ENCODE results near the gene RPL10. TPM values are rescaled to one million over a fixed set of nuclear protein-coding genes. Genes with fewer than 3 reads are reported as not detected.
A peak's percentile ranks its signal among the peaks of the same experiment; 100 is the strongest.

Gene RPL10
- total and polyA plus RNA-seq, 2 donors = 3,691 to 5,631 TPM

DNA sequence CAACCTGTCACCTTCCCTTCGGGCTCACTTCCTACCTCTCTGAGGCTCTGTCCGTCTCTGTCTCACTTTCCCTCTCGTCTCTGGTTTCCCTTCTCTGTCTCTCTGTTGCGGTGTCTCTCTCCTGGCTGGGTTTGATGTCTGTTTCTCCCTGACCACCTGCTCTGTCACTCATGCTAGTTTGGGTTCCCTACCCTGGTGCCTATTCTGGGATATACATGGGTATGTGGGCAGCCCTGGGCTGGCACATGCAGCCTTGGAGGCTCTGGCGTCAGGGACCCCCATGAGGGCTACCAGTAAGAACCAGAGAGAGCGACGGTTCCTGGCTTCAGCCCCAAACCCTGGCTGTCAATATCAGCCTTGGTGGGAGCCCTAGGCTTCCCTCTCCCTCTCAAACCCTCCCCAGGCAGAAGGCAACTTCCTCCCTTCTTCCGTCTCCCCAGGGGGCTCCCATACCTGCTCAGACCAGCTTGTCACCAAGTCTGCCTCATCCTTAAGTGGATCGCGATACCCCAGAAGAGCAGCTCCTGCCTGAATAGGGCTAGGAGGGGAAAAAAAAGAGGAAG lies 10.6 kb downstream of the RPL10 start:
- WGBS = 39% methylated on average over 10 of the region's 10 CpGs
- DNase-seq (ENCODE audit: extremely low spot score) = no peak
- H3K4me1 ChIP-seq (ENCODE audit: insufficient read depth) = no peaks in the 10 kb centered on the region
- H3K4me3 ChIP-seq (ENCODE audit: low read depth, low read length) = peak overlapping the region; percentile 24
- no peaks in the 10 kb centered on the region for H3K36me3 ChIP-seq (ENCODE audit: insufficient read depth)
- H3K27ac ChIP-seq (ENCODE audit: low read depth) = peak overlapping the region; percentile 45

DNA sequence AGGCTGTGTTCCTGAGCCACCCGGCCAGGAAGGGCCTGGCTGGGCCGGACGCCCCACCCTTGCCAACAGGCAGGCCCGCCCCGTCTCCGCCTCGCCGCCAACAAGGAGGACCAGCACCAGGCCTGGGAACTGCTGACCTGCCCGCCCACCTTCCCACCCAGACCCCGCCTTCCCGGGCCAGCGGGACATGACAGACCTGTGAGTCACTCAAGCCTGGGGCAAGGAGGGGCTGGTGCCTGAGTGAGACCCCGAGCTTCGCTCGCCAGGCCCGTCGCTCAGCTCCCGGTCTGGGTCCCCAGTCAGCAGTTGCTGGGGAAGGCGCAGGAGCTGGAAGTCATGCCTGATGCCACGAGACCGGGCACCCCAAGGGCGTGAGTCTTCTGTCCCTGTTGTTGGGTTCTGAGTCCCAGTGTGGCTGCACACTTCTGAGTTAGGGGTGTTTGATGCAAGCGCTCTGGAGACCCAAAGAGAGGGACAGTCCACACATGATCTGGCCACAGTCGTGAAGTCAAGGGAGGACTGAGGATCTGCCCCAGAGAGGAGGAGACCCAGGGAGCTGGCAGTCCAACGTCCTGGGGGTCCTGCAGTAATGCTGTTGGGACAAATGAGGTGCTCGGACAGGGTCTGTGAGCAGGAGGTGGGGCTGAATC lies 11.2 kb downstream of the RPL10 start, which contains the start of gene DNASE1L1:
Gene DNASE1L1 (minus strand): TSS at position 33 of the 650 bp plus-strand sequence. CDS start 3,686 bp downstream, outside the sequence.
- DNase-seq (ENCODE audit: extremely low spot score) = no peak
- Histone ChIP-seq H3K27ac (ENCODE audit: low read depth) (peak within 1 kb of the TSS; percentile 66), H3K4me3 (ENCODE audit: low read depth, low read length) (peak within 1 kb of the TSS; percentile 24), H3K4me1 (ENCODE audit: insufficient read depth) (no peaks in the 10 kb centered on the region), H3K36me3 (ENCODE audit: insufficient read depth) (no peaks in the 10 kb centered on the region)
- 40% methylated on average over 26 of the region's 26 CpGs for WGBS

DNA sequence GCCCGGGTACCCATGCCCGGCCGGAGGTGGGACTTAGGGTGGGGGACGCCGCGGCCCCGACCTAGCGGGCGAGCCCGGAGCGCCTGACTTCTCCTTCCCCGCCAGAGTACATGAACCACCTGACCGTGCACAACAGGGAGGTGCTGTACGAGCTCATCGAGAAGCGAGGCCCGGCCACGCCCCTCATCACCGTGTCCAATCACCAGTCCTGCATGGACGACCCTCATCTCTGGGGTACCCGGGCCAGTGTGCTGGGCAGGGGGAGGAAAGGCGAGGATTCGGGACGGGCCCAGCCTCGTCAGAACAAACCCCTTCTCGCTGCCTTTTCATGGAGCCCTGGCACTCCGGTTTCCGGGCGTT lies 13.8 kb downstream of the RPL10 start:
- WGBS = 2% methylated on average over 29 of the region's 29 CpGs
- Histone ChIP-seq H3K4me1 (ENCODE audit: insufficient read depth) (no peaks in the 10 kb centered on the region), H3K27ac (ENCODE audit: low read depth) (peak overlapping the region; percentile 99), H3K36me3 (ENCODE audit: insufficient read depth) (no peaks in the 10 kb centered on the region), H3K4me3 (ENCODE audit: low read depth, low read length) (peak overlapping the region; percentile 80)
- DNase-seq (ENCODE audit: extremely low spot score) = no peak

DNA sequence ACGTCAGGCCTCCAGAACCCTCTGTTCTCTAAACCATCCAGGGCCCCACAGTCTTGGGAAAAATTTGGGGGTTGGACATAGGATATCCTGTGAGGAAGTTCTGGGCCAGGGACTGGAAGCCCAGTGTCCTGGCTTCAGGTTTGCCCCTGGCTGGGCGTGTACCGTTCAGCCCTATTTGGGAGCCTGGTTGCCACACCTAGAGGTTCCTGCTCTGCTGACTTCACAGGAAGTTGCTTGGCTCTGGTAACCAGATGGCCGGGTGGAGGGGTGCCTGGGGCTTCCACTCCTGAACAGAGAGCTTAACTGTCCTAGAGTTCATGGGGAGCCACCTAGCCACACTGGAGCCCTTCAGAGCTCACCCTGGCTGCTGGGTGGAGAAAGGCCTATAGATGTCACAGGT lies 14.3 kb downstream of the RPL10 start:
- DNase-seq (ENCODE audit: extremely low spot score) = no peak
- H3K4me1 ChIP-seq (ENCODE audit: insufficient read depth) = no peaks in the 10 kb centered on the region
- H3K36me3 ChIP-seq (ENCODE audit: insufficient read depth) = no peaks in the 10 kb centered on the region
- peak overlapping the region; percentile 80 for H3K4me3 ChIP-seq (ENCODE audit: low read depth, low read length)
- no peak overlapping the region for H3K27ac ChIP-seq (ENCODE audit: low read depth)
- 31% methylated on average over 4 of the region's 4 CpGs for WGBS

DNA sequence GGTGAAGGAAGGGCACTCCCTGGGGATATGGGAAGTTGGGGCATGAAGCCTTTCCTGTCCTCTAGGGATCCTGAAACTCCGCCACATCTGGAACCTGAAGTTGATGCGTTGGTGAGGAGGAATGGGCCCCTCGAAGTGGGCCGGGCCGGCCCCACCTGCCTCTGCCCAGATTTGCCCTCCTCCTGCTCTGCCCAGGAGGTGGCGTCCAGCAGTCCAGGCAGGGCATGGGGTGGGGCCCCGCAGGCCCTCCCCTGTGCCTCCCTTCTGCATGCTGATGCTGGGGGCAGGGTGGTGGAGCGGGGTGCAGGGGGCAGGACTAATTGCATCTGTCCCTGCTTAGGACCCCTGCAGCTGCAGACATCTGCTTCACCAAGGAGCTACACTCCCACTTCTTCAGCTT lies 15.0 kb downstream of the RPL10 start:
- Histone ChIP-seq H3K27ac (ENCODE audit: low read depth) (no peak overlapping the region), H3K36me3 (ENCODE audit: insufficient read depth) (no peaks in the 10 kb centered on the region), H3K4me3 (ENCODE audit: low read depth, low read length) (no peak overlapping the region), H3K4me1 (ENCODE audit: insufficient read depth) (no peaks in the 10 kb centered on the region)
- no peak for DNase-seq (ENCODE audit: extremely low spot score)
- WGBS = 78% methylated on average over 8 of the region's 8 CpGs

DNA sequence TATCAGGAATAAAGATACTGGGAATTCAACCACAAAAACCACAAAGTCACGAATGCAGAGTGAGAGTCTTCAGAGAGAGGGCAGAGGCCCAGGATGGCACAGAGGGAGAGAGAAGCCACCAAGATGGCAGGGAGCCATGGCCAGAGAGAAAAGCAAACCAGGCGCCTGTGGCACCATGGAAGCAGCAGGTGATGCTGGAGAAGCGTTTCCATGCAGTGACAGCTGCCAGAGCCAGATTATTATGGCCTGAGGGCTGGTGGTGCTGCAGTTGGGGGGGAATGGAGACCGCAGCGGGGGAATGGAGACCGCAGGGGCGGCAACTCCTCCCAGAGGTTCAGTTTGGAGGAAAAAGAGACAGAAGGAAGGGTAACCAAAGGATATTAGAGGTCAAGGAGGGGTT lies 19.0 kb downstream of the RPL10 start:
- WGBS = 74% methylated on average over 7 of the region's 7 CpGs
- no peak for DNase-seq (ENCODE audit: extremely low spot score)
- Histone ChIP-seq H3K4me3 (ENCODE audit: low read depth, low read length) (no peak overlapping the region), H3K27ac (ENCODE audit: low read depth) (no peak overlapping the region), H3K36me3 (ENCODE audit: insufficient read depth) (no peaks in the 10 kb centered on the region), H3K4me1 (ENCODE audit: insufficient read depth) (no peaks in the 10 kb centered on the region)

DNA sequence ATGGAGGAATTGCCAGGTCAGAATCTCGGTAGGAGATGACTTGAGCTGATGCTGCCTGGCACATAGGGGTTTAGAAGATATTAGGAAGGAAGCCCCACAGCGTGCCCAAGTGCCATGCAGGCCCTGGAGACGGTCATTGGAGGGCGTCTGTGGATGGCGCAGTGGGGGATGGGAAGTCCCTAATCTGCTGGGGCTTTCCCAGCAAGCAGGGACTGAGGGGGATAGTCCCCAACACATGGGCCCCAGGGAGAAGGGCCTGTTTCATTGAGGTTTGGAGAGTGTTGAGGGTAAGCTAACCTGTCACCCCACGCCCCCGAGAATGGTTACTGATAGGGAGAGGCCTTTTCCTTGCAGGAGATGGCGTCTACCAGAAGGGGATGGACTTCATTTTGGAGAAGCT lies 21.0 kb downstream of the RPL10 start:
- Histone ChIP-seq H3K4me1 (ENCODE audit: insufficient read depth) (no peaks in the 10 kb centered on the region), H3K27ac (ENCODE audit: low read depth) (no peak overlapping the region), H3K4me3 (ENCODE audit: low read depth, low read length) (no peak overlapping the region), H3K36me3 (ENCODE audit: insufficient read depth) (no peaks in the 10 kb centered on the region)
- no peak for DNase-seq (ENCODE audit: extremely low spot score)
- 90% methylated on average over 8 of the region's 8 CpGs for WGBS

DNA sequence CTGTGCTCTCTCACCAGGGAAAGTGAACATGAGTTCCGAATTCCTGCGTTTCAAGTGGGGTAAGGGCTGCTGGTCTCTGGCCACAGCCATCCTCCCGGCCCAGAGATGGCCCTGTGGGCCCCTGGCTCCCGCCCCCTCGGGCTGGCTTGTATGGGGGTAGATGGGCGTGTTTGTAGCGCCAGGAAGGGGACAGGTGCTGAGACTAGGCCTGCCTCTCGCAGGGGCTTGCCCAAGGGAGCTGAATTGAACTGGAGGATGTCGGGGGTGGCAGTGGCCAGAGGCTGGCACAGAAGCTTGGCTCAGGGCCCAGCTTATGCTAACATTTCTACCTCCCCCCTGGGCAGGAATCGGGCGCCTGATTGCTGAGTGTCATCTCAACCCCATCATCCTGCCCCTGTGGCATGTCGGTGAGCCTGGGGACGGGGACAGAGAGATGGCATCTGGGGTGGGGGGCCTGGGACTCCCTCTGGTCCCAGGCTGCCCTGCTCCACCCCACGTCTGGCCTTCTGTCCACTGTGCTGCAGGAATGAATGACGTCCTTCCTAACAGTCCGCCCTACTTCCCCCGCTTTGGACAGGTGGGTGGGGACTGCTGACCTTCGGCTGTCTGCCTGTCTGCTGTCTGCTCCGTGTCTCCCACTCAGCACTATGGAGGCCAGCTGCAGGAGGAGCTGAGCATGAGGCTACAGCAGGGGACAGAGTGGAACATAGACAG lies 21.7 kb downstream of the RPL10 start:
- Histone ChIP-seq H3K4me1 (ENCODE audit: insufficient read depth) (no peaks in the 10 kb centered on the region), H3K27ac (ENCODE audit: low read depth) (no peak overlapping the region), H3K4me3 (ENCODE audit: low read depth, low read length) (no peak overlapping the region), H3K36me3 (ENCODE audit: insufficient read depth) (no peaks in the 10 kb centered on the region)
- no peak for DNase-seq (ENCODE audit: extremely low spot score)
- WGBS = 77% methylated on average over 19 of the region's 19 CpGs

DNA sequence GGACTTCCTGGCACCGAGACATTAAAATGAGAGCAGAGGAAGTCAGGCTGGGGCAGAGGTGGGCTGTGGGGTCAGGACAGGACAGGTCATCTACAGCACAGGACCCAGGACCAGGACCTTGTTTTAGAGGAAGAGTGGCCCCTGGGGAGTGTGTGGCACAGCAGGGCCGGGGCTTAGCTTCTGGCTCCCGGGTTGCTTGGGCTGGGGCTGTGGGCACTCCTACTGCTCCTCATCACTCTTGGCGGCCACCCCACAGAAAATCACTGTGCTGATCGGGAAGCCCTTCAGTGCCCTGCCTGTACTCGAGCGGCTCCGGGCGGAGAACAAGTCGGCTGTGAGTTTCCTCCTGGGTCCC lies 22.2 kb downstream of the RPL10 start:
- WGBS = 83% methylated on average over 10 of the region's 10 CpGs
- H3K36me3 ChIP-seq (ENCODE audit: insufficient read depth) = no peaks in the 10 kb centered on the region
- no peak for DNase-seq (ENCODE audit: extremely low spot score)
- H3K27ac ChIP-seq (ENCODE audit: low read depth) = no peak overlapping the region
- H3K4me3 ChIP-seq (ENCODE audit: low read depth, low read length) = no peak overlapping the region
- no peaks in the 10 kb centered on the region for H3K4me1 ChIP-seq (ENCODE audit: insufficient read depth)

DNA sequence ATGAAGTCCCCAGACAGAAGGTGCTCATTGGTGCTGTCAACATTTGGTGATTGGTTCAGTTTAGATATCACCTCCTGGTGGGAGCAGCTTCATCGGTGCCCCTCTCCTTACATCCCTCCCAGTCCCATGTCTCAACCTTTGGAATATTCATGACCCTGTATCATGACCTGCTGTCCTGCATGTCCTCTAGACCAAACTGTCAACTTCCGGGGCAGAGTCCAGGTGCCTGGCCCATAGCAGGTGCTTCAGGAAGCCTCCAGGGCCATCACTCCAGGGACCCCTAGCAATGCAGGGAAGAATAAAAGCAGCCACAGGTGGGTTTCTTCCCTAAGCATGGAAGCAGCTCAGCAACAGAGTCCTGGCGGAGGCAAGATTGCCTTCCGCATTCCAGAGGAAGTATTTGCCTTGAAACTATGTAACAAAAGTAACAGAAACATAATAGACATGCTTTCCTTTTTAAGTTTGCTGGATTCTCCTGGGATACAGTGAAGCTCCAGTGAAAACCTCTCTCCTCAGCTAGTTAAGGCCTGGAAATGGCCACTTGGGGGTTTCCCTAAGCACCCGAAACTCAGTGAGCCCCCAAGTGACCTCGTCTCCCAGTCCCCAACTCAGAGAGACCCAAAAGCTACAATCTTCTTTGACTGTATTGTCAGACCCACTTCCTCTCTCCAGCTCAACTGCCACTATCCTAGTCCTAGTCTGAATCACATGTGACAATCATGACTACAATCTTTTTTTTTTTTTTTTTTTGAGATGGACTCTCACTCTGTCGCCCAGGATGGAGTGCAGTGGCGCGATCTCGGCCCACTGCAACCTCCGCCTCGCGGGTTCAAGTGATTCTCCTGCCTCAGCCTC lies 29.0 kb downstream of the RPL10 start:
- Histone ChIP-seq H3K36me3 (ENCODE audit: insufficient read depth) (no peaks in the 10 kb centered on the region), H3K4me1 (ENCODE audit: insufficient read depth) (no peaks in the 10 kb centered on the region), H3K27ac (ENCODE audit: low read depth) (no peak overlapping the region), H3K4me3 (ENCODE audit: low read depth, low read length) (no peak overlapping the region)
- no peak for DNase-seq (ENCODE audit: extremely low spot score)
- 88% methylated on average over 13 of the region's 13 CpGs for WGBS

DNA sequence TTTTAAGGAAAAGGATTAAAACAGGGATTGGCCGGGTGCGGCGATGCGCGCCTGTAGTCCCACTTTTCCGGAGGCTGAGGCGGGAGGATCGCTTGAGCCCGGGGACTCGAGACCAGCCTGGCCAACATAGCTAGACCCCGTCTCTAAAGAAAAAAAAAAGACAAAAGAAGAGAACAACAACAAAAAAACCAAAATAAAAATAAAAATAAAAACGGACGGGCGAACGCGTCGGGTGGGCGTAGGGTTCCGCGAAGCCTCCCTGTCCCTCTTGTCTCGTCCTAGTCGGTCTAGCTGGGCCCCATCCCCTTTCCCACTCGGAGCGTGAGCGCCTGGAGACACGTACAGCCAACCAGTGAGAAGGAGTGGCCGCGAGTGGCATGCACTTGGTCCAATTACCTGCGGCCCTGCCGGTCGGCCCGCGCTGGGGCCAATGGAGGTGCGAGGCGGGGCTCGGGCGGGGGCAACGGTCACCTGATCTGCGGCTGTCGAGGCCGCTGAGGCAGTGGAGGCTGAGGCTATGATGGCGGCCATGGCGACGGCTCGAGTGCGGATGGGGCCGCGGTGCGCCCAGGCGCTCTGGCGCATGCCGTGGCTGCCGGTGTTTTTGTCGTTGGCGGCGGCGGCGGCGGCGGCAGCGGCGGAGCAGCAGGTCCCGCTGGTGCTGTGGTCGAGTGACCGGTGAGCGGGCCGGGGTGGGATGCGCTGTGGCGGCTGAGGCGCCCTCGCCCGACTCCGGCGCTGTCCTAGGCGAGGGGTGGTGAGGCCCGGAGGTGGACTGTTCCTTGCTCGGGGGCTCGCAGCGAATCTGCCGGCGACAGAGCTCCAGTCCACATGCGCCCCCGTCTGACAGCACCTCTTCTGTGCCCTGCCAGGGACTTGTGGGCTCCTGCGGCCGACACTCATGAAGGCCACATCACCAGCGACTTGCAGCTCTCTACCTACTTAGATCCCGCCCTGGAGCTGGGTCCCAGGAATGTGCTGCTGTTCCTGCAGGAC lies 30.3 kb downstream of the RPL10 start, which contains the start of gene ATP6AP1:
Gene ATP6AP1 (plus strand): TSS at position 502 of the 996 bp plus-strand sequence. CDS start 16 bp downstream, at position 518.
- Histone ChIP-seq H3K4me1 (ENCODE audit: insufficient read depth) (no peaks in the 10 kb centered on the region), H3K4me3 (ENCODE audit: low read depth, low read length) (peak within 1 kb of the TSS; percentile 68), H3K36me3 (ENCODE audit: insufficient read depth) (no peaks in the 10 kb centered on the region), H3K27ac (ENCODE audit: low read depth) (peak within 1 kb of the TSS; percentile 74)
- WGBS = 8% methylated on average over 86 of the region's 87 CpGs
- peak; percentile 80 for DNase-seq (ENCODE audit: extremely low spot score)

DNA sequence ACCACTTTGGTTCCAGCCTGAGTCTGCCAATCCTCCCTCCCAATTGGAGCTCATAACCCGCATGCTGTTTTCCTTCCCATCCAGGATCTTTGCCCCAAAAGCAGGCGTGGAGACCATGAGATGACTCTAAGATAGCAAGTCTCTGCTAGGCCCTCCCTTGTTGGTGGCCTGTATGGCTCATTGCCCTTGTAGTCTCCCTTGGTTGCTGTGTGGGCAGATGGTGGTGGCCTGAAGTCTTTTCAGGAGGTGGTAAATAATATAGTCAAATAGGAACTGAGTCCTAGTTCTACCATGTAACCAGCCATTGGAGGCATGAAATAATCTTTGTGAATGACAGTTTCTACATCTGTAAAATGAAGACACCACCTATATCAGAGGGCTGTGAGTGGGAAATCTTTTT lies 31.5 kb downstream of the RPL10 start:
- no peak overlapping the region for H3K4me3 ChIP-seq (ENCODE audit: low read depth, low read length)
- no peak overlapping the region for H3K27ac ChIP-seq (ENCODE audit: low read depth)
- no peaks in the 10 kb centered on the region for H3K4me1 ChIP-seq (ENCODE audit: insufficient read depth)
- no peaks in the 10 kb centered on the region for H3K36me3 ChIP-seq (ENCODE audit: insufficient read depth)
- DNase-seq (ENCODE audit: extremely low spot score) = no peak
- WGBS = 69% methylated on average over 2 of the region's 2 CpGs

Measured in urinary bladder (tissue), 4 donors.